GM18868 (cell line): ENCODE data around the gene TRAPPC6A.

Experiments
- ATAC-seq: cut with Tn5 transposase; IDR thresholded peaks from one replicate; pipeline ENCODE4 v1.9.1; 2021; ENCODE audit warnings: mild to moderate bottlenecking, moderate library complexity; ENCODE audit not compliant: unreplicated experiment

TRAPPC6A gene

GRCh38 chr19:45177817-45178261, at the start of gene TRAPPC6A:
TSS of gene TRAPPC6A (minus strand) at chr19:45178237. CDS start at chr19:45178218, 19 bp downstream.
- ATAC-seq = no peak

DNA sequence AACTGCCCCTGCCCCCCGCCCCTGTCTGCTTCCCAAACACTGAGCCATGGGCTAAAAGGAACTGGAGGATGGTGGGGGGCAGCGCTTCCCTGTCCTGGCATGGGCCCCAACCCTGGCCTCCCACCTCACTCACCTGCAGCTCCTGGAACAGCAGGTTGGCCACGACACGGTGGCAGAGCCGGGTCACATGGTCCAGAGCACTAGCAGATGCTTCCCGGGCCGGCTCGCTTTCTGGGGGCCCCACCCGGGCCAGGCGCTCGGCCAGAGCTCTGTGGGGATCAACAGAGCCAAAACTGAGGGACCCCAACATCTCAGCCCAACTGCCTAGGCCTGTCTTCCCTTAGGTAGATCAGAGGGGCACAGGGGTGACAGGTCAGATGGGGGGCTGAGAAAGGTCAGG, 46.6 kb upstream of the TRAPPC6A start:
- no peak for ATAC-seq

GRCh38 chr19:45223879-45224278, 45.8 kb upstream of the TRAPPC6A start:
- no peak for ATAC-seq

DNA sequence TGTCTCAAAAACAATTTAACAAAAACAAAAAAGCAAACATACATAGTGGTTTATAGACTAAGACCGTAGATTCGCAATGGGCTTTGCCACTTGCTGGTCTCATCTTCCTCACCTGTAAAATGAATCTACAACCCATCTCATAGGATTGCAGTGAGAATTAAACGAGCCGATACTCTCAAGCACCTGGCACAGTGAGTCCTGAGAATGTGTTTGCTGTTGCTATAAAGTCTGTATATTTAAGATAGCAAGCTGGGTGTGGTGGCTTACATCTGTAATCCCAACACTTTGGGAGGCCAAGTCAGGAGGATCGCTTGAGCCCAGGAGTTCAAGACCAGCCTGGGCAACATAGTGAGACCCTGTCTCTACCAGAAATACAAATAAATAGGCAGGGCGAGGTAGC, 44.7 kb upstream of the TRAPPC6A start:
- no peak for ATAC-seq

DNA sequence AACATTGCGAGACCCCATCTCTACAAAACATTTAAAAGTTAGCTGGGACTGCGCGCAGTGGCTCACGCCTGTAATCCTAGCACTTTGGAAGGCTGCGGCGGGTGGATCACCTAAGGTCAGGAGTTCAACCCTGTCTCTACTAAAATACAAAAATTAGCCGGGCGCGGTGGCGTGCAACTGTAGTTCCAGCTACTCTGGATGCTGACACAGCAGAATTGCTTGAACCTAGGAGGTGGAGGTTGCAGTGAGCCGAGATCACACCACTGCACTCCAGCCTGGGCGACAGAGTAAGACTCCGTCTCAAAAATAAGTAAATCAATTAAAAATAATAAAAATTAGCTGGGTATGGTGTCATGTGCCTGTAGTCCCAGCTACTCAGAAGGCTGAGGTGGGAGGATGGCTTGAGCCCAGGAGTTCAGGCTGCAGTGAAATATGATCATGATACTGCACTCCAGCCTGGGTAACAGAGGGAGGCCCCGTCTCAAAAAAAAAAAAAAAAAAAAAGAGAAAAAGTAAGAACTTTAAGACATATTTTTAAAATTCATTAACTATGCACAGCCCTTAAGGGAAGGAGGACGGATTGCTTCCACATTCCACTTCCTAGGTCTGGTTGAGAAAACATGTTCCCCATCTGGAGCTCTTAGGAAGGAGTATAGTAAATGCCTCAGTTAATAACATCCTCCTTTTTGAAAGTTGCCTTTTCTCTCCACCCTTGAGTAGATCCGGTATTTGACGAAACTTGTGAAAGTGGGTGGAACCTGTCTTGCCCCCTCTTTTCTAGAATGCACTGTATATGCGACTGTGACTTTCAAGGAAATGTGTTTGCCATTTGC, 41.1 kb upstream of the TRAPPC6A start:
- no peak for ATAC-seq

- ATAC-seq = no peak
Observed at GRCh38 chr19:45218426-45218825, 40.4 kb upstream of the TRAPPC6A start.

- ATAC-seq = no peak
Observed at GRCh38 chr19:45217957-45218334, 39.9 kb upstream of the TRAPPC6A start.

GRCh38 chr19:45217193-45217956, 39.3 kb upstream of the TRAPPC6A start:
- no peak for ATAC-seq

GRCh38 chr19:45216667-45217066, 38.6 kb upstream of the TRAPPC6A start:
- ATAC-seq = no peak

DNA sequence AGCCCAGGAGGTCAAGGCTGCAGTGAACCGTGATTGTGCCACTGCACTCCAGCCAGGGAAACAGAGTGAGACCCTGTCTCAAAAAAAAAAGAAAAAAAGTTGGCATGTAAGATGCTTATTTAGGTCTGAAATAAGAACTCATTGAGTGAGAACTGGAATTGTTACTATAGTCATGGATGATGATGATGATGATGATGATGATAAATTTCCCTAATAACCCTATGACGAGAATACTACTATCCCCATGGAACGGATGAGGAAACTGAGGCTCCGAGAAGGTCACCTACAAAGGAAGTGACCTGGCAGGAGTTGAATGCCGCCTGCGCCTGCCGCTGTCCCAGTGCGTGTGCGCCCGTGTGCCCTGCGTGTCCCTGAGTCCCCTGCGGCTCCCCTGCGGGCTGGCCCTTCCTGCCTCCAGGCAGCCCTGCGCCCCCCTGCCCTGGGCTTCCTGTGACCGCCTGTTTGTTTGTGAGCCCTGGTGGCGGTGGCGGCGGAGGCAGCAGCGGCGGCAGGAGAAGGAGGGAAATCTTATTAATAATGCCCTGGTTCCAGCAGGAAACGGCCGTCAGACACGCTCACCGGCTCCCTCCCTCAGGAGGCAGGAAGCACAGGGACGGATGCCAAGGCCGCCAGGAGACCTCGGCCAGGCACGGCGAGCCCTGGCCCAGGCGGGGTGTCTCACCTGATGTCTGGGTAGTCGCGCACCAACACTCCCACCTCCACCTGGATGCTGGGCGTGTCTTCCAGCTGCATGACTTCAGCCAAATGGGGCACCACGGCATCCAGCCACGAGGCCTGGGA, 37.6 kb upstream of the TRAPPC6A start:
- no peak for ATAC-seq

GRCh38 chr19:45213031-45213430, 35.0 kb upstream of the TRAPPC6A start:
- no peak for ATAC-seq

DNA sequence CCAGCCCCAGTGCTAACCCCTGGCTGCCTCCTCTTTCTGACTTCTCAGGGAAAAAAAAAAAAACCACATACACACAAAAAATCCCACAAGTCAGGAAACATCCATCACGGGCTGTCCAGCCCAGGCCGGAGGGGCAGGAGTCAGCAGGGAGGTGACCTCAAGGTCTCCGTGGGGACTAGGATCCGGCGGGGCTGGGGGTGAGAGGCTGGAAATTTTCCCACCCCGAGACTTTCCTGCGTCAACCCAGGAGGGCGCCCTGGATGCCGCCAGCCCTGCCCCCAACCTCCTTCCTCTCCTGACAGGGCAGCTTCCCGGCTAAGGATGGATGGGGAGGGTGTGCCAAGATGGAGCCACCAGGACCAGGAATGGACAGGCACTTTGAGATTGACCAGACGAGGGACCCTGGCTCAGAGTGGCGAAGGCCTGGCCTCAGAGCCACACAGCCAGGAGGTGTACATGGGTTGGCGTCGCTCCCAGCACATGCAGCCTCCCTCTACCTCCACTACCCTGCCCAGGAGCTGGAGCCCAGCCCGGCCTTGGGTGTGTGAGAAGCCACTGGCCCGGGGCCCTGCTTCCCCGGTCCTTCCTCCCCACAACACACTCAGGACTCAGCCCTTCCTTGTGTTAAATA, 33.8 kb upstream of the TRAPPC6A start:
- ATAC-seq = no peak

DNA sequence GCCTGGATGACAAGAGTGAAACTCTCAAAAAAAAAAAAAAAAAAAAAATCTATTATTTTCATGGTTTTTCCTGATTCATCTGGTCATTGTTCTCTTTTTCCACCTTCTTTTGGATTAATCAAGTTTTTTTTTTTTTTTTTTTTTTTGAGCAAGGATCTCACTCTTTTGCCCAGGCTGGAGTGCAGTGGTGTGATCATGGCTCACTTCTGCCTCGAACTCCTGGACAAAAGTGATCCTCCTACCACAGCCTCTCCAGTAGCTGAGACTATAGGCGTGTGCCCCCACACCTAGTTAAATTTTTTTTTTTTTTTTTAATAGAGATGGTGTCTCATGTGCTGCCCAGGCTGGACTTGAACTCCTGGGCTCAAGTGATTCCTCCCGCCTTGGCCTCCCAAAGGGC, 28.3 kb upstream of the TRAPPC6A start:
- no peak for ATAC-seq

DNA sequence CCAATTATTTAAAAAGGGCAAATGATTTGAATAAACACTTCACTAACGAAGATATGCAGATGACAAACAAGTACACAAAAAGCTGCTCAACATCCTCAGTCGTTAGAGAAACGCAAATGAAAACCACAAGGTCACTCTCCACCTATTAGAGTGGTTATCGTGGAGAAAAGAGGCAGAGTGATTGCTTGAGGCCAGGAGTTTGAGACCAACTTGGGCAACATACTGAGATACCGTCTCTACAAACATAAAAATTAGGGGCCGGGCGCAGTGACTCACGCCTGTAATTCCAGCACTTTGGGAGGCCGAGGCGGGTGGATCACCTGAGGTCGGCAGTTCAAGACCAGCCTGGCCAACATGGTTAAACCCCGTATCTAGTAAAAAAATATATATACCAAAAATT, 27.8 kb upstream of the TRAPPC6A start:
- ATAC-seq = no peak

DNA sequence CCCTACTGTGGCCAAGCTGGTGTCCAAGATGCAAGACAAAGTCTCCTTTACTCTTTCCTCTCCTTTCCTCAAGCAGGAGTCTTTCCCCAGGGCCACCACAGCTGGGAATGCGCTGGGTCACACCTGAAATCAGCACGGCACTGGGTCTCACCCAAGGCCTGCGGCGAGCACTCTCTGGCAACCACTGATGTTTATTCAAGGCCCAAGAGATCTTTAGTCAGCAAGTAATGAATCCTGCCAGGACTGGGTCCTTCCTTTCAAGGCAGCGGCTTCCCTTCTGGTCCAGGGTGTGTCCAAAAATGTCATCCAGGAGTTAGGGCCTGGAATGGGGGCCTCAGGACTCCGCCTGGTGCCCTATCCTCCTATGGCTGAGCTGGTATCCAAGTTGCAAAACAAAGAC, 24.6 kb upstream of the TRAPPC6A start:
- no peak for ATAC-seq

DNA sequence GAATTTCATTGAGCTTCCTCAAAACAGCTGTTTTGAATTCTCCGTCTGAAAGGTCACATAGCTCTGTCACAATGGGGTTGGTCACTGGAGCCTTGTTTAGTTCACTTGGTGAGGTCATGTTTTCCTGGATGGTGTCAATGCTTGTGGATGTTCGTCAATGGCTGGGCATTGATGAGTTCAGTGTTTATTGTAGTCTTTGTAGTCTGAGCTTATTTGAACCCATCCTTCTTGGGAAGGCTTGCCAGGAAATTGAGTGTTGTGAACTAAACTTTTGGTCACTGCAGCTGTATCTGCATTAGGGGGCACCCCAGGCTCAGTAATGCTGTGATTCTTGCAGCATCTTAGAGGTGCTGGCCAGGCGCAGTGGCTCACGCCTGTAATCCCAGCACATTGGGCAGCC, 22.5 kb upstream of the TRAPPC6A start:
- ATAC-seq = no peak

GRCh38 chr19:45195764-45196163, 17.7 kb upstream of the TRAPPC6A start:
- no peak for ATAC-seq

DNA sequence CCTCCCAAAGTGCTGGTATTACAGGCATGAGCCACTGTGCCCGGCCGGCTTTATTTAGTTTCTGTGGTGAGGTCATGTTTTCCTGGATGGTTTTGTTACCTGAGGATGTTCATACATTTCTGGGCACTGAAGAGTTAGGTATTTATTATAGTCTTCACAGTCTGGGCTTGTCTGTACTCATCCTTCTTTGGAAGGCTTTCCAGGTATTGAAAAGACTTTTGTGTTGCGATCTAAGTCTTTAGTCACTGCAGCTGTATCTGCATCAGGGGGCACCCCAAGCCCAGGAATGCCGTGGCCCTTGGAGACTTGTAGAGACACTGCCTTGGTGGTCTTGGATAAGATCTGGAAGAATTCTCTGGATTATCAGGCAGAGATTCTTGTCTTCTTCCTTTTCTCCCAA, 13.3 kb upstream of the TRAPPC6A start:
- no peak for ATAC-seq

DNA sequence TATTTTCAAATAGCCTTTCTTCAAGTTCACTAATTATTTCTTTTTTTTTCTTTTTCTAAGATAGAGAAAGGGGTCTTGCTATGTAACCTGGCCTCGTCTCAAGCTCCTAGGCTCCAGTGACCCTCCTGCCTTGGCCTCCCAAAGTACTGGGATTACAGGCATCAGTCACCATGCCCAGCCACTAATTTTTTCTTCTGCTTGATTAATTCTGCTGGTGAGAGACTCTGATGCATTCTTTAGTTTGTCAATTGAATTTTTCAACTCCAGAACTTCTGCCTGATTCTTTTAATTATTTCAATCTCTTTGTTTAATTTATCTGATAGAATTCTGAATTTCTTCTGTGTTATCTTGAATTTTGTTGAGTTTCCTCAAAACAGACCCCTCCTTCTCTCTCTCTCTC, 11.9 kb upstream of the TRAPPC6A start:
- ATAC-seq = no peak

GRCh38 chr19:45187421-45188100, 9.5 kb upstream of the TRAPPC6A start:
- no peak for ATAC-seq
